Spleen (tissue), 11 donors: Measurements from ENCODE around the gene RNF121. TPM values are rescaled to one million over a fixed set of nuclear protein-coding genes. Genes with fewer than 3 reads are reported as not detected.

ENCODE experiments used
- DNase-seq: peaks from one replicate; pipeline ENCODE4 v3.0.0-alpha.2; 2020
- H3K27ac ChIP-seq, 8 donors: fragments of 200-600 bp; sonication (generic) in 7 of 8; 1 replicate in 4 of 8; 2 replicates in 4 of 8; pipeline versions ENCODE4 v1.5.0 to v1.8.0; 2016 to 2021; ENCODE audit warnings: inconsistent platforms in 4 of 8, mild to moderate bottlenecking in 4 of 8, moderate library complexity in 1 of 8
- H3K27me3 ChIP-seq, 7 donors: fragments of 200-600 bp; sonication (generic) in 6 of 7; replicated peaks in 1 of 7; 1 replicate in 4 of 7; 2 replicates in 3 of 7; pipeline versions ENCODE4 v1.5.0 to v1.8.0; 2016 to 2021; ENCODE audit warnings: inconsistent platforms in 3 of 7, mild to moderate bottlenecking in 1 of 7
- H3K36me3 ChIP-seq, 6 donors: fragments of 200-600 bp; sonication (generic) in 5 of 6; 1 replicate in 4 of 6; 2 replicates in 2 of 6; pipeline versions ENCODE4 v1.5.0 to v1.8.0; 2016 to 2021; ENCODE audit warnings: inconsistent platforms in 2 of 6
- H3K4me1 ChIP-seq, 6 donors: fragments of 200-600 bp; sonication (generic) in 5 of 6; 1 replicate in 3 of 6; 2 replicates in 3 of 6; pipeline versions ENCODE4 v1.5.0 to v1.8.0; 2016 to 2021; ENCODE audit warnings: inconsistent platforms in 3 of 6
- H3K4me3 ChIP-seq, 8 donors: fragments of 200-600 bp; sonication (generic) in 7 of 8; 1 replicate in 4 of 8; 2 replicates in 4 of 8; pipeline versions ENCODE4 v1.5.0 to v1.8.0; 2016 to 2021; ENCODE audit warnings: inconsistent platforms in 4 of 8, mild to moderate bottlenecking in 4 of 8, moderate library complexity in 2 of 8
- H3K9me3 ChIP-seq, 8 donors: fragments of 200-600 bp; sonication (generic) in 7 of 8; 1 replicate in 4 of 8; 2 replicates in 4 of 8; pipeline versions ENCODE4 v1.5.0 to v1.8.0; 2016 to 2021; ENCODE audit warnings: inconsistent platforms in 4 of 8
- CTCF ChIP-seq, 11 experiments: fragments of 200-600 bp in 7 of 11; fragments of 450-650 bp in 4 of 11; sonication (generic) in 4 of 11; IDR thresholded peaks in 8 of 11; conservative IDR thresholded peaks in 3 of 11; 1 replicate in 7 of 11; 2 replicates in 4 of 11; pipeline versions ENCODE4 v1.4.0 to v1.8.0; 2016 to 2021; ENCODE audit warnings: antibody characterized with exemption in 11 of 11, inconsistent platforms in 4 of 11, mild to moderate bottlenecking in 1 of 11
- POLR2A ChIP-seq, 3 donors: fragments of 450-650 bp; IDR thresholded peaks; one replicate each; pipeline ENCODE4 v1.5.1; 2017; ENCODE audit warnings: antibody characterized with exemption in 3 of 3, mild to moderate bottlenecking in 1 of 3
- POLR2AphosphoS5 ChIP-seq, 3 donors: sonication (generic); formaldehyde crosslinking; IDR thresholded peaks; one replicate each; pipeline ENCODE4 v1.5.1; 2017; ENCODE audit warnings: antibody characterized with exemption in 3 of 3
- WGBS, 5 donors: extraction: QIAGEN DNeasy Blood & Tissue Kit in 3 of 5; methylation state at CpG; one replicate each; pipeline versions ENCODE4 v1.1.5 to v1.1.7; 2013 to 2018; 5-methylcytosine and 5-hydroxymethylcytosine counted together
- intact Hi-C: fragments of 100-400 bp; cut with DNase I; formaldehyde crosslinking; loops from one replicate; pipeline ENCODE4 v1.15.0; 2023; ENCODE audit warnings: low total_unique reads
- polyA plus RNA-seq, 3 donors: library from polyadenylated mRNA; stranded (reverse); fragments of 200-250 nt; gene quantifications; one replicate each; pipeline ENCODE4 v1.2.1, GENCODE V29; 2013
- total RNA-seq, 7 donors: library from RNA; depleted of rRNA in 3 of 7; stranded (reverse); fragments of >200 nt in 3 of 7; fragmentation: NEBNext Ultra II Directional in 4 of 7; extraction: Animal tissue kit (Norgen Biotek cat#: 25700) in 4 of 7; gene quantifications; one replicate each; pipeline versions ENCODE4 v1.1.0 to v1.2.1, GENCODE V29; 2016 to 2021
- donor health status: healthy with polysubstance abuse.
- donor health status: DM: no; HTN: no; CAD: no; lungs with moderate emphysema.
- donor health status: DM: no; HTN: no; CAD: no.
- donor health status: Bipolar disorder and iron deficiency.
- donor health status: healthy.
- donor health status: DM: no; HTN: no; CAD: no.
- donor health status: DM: yes; HTN: yes; CAD: no.

The RNF121 gene
- total and polyA plus RNA-seq, 10 donors, result 5.3 to 35.5 (median 27.3) TPM

GRCh38 chr11:71929491-71929890 lies 645 bp downstream of the RNF121 start:
- 2 to 11% (median 9%) methylated on average over 6 of the region's 6 CpGs for WGBS, 5 donors
- peaks cover 18 to 75% (median 49%) of the 10 kb centered on the region in 6 donors for H3K4me1 ChIP-seq
- no peaks in the 10 kb centered on the region for H3K27me3 ChIP-seq

GRCh38 chr11:71930556-71931244 lies 1.9 kb downstream of the RNF121 start:
- WGBS, 5 donors, result 53 to 73% (median 67%) methylated on average over 11 of the region's 11 CpGs
- TF ChIP-seq POLR2AphosphoS5 (IDR thresholded peaks at IDR 0.05) (no peak), POLR2A (IDR thresholded peaks at IDR 0.05) (no peak), CTCF (IDR thresholded peaks at IDR 0.05 in 8 of 11, conservative IDR thresholded peaks at IDR 0.05 in 3 of 11) (no peak)
- DNase-seq, result no peak
- Histone ChIP-seq H3K27ac (no peak overlapping the region), H3K9me3 (no peaks in the 10 kb centered on the region), H3K27me3 (no peaks in the 10 kb centered on the region), H3K36me3 (peaks cover 0 to 4% (median 1%) of the 10 kb centered on the region in 6 donors), H3K4me1 (peaks cover 18 to 84% (median 51%) of the 10 kb centered on the region in 6 donors), H3K4me3 (no peak overlapping the region)
- intact Hi-C loops, result no loop called here

More at GRCh38 chr11:71929491-71929890, 645 bp downstream of the RNF121 start:
- no peak for DNase-seq
- TF ChIP-seq POLR2AphosphoS5 (IDR thresholded peaks at IDR 0.05) (no peak), POLR2A (IDR thresholded peaks at IDR 0.05) (no peak), CTCF (IDR thresholded peaks at IDR 0.05 in 8 of 11, conservative IDR thresholded peaks at IDR 0.05 in 3 of 11) (no peak)
- peaks cover 0 to 17% (median 6%) of the 10 kb centered on the region in 6 donors for H3K36me3 ChIP-seq
- H3K27ac ChIP-seq, result peak overlapping the region in 4 of 8 donors; percentile 90 to 96 (median 95)
- peak overlapping the region; percentile 76 to 96 (median 92) for H3K4me3 ChIP-seq
- intact Hi-C loops, result no loop called here
- H3K9me3 ChIP-seq, result no peaks in the 10 kb centered on the region

- WGBS, 5 donors, result 48 to 68% (median 62%) methylated on average over 2 of the region's 2 CpGs
- H3K27ac ChIP-seq, result no peak overlapping the region
- no peaks in the 10 kb centered on the region for H3K27me3 ChIP-seq
- H3K4me1 ChIP-seq, result peaks cover 18 to 83% (median 51%) of the 10 kb centered on the region in 6 donors
- no peaks in the 10 kb centered on the region for H3K36me3 ChIP-seq
- H3K4me3 ChIP-seq, result no peak overlapping the region
- intact Hi-C loops, result no loop called here
- TF ChIP-seq POLR2AphosphoS5 (IDR thresholded peaks at IDR 0.05) (no peak), CTCF (IDR thresholded peaks at IDR 0.05 in 8 of 11, conservative IDR thresholded peaks at IDR 0.05 in 3 of 11) (no peak), POLR2A (IDR thresholded peaks at IDR 0.05) (no peak)
- DNase-seq, result no peak
- no peaks in the 10 kb centered on the region for H3K9me3 ChIP-seq
Observed at GRCh38 chr11:71931245-71931602, 2.4 kb downstream of the RNF121 start.

- no peak for DNase-seq
- intact Hi-C loops, result no loop called here
- H3K4me3 ChIP-seq, result no peak overlapping the region
- peaks cover 0 to 12% (median 0%) of the 10 kb centered on the region in 6 donors for H3K36me3 ChIP-seq
- H3K4me1 ChIP-seq, result peaks cover 18 to 83% (median 50%) of the 10 kb centered on the region in 6 donors
- no peak for TF ChIP-seq CTCF (IDR thresholded peaks at IDR 0.05 in 8 of 11, conservative IDR thresholded peaks at IDR 0.05 in 3 of 11)
- no peak for TF ChIP-seq POLR2A (IDR thresholded peaks at IDR 0.05)
- TF ChIP-seq POLR2AphosphoS5 (IDR thresholded peaks at IDR 0.05), result no peak
- no peak overlapping the region for H3K27ac ChIP-seq
- WGBS, 5 donors, result 88 to 94% (median 90%) methylated on average over 4 of the region's 4 CpGs
- H3K9me3 ChIP-seq, result no peaks in the 10 kb centered on the region
- no peaks in the 10 kb centered on the region for H3K27me3 ChIP-seq
Observed at GRCh38 chr11:71933141-71933933, 4.5 kb downstream of the RNF121 start.
